Measurements from ENCODE around the gene TRPC1. TPM values are rescaled to one million over a fixed set of nuclear protein-coding genes. Genes with fewer than 3 reads are reported as not detected.

The TRPC1 gene
- total RNA-seq, 1 donor from 2014 or later = 23.2 TPM

DNA sequence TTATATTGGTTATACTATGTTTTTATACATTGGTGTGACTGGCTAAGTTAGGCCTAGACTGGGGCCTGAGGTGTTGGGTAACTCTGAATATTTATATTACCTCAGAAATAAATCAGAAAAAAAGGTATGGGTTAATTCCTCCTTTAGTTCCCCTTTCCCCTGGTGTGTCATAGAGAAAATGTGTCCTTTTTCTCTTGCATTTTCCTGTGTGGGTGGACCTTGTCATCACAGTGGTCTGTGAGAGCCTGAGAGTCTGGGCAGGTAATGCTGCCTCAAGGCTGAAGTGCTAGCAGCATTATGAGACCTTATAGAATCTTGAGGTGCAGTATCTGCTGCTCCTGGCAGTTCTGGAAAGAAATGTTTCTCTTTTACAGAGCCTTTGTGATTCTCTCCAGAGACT lies 95.3 kb downstream of the TRPC1 start:
- H3K4me1 Mint-ChIP-seq (ENCODE audit: low read depth, unreplicated experiment) = no peaks in the 10 kb centered on the region
- TF ChIP-seq, protein P1, sequence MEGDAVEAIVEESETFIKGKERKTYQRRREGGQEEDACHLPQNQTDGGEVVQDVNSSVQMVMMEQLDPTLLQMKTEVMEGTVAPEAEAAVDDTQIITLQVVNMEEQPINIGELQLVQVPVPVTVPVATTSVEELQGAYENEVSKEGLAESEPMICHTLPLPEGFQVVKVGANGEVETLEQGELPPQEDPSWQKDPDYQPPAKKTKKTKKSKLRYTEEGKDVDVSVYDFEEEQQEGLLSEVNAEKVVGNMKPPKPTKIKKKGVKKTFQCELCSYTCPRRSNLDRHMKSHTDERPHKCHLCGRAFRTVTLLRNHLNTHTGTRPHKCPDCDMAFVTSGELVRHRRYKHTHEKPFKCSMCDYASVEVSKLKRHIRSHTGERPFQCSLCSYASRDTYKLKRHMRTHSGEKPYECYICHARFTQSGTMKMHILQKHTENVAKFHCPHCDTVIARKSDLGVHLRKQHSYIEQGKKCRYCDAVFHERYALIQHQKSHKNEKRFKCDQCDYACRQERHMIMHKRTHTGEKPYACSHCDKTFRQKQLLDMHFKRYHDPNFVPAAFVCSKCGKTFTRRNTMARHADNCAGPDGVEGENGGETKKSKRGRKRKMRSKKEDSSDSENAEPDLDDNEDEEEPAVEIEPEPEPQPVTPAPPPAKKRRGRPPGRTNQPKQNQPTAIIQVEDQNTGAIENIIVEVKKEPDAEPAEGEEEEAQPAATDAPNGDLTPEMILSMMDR (IDR thresholded peaks at IDR 0.05; ENCODE audit: partially characterized antibody, unreplicated experiment) = no peak
- no peak for DNase-seq
- no peaks in the 10 kb centered on the region for H3K36me3 Mint-ChIP-seq (ENCODE audit: unreplicated experiment)
- H3K27ac Mint-ChIP-seq (ENCODE audit: unreplicated experiment) = no peak overlapping the region
- H3K4me3 Mint-ChIP-seq (ENCODE audit: unreplicated experiment) = no peak overlapping the region
- H3K27me3 Mint-ChIP-seq (ENCODE audit: unreplicated experiment) = no peaks in the 10 kb centered on the region
- H3K9me3 Mint-ChIP-seq (ENCODE audit: unreplicated experiment) = no peaks in the 10 kb centered on the region

DNA sequence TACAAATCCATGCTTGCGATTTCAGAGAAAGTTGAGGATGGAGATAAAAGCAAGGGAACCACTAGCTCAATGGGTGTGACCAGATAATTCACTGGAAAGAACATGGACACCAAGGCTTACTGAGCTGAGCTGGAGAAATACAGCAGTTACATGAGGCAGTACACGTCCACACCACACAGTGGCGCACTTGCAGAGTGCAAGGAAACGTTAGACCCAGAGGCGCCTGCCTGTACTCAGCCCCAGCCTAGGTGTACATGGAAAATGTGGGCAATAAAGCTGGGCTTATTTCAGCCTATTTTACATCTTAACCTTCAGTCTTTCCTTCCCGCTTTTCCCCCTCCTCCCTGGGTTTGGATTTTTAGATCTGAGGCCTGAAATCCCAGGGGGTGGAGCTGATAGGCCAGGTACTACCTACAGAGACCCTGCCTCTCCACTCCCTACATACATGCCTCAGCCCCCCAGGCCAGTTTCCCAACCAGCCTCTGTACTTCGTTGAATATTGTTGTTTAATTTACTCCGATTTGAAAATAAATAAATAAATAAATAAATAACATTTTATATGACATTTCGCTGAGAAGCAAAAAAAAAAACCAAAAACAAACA lies 105.0 kb downstream of the TRPC1 start:
- H3K36me3 Mint-ChIP-seq (ENCODE audit: unreplicated experiment) = no peaks in the 10 kb centered on the region
- peak; percentile 91 for DNase-seq
- no peak overlapping the region for H3K4me3 Mint-ChIP-seq (ENCODE audit: unreplicated experiment)
- TF ChIP-seq, protein P1 (IDR thresholded peaks at IDR 0.05; ENCODE audit: partially characterized antibody, unreplicated experiment) = peak; percentile 83
- H3K27me3 Mint-ChIP-seq (ENCODE audit: unreplicated experiment) = peaks cover 4% of the 10 kb centered on the region
- H3K9me3 Mint-ChIP-seq (ENCODE audit: unreplicated experiment) = no peaks in the 10 kb centered on the region
- no peak overlapping the region for H3K27ac Mint-ChIP-seq (ENCODE audit: unreplicated experiment)
- H3K4me1 Mint-ChIP-seq (ENCODE audit: low read depth, unreplicated experiment) = no peaks in the 10 kb centered on the region

DNA sequence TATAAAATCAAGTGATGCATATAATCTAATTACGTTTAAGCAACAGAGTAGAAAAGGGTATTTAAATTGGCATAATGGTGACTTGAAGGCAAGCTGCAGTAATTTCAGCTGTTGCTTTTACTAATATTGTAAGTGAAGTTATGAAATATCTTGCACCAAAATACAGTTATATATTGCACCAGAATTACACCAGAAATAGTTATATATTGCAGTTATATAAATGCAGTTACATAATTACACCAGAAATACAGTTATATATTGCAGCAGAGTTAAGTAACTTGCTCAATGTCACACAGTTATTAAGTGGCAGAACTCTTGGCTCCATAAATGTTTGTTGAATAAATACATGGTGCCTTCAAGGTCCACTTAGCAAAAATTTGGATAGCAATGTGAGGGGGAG lies 113.7 kb downstream of the TRPC1 start:
- no peak for DNase-seq
- TF ChIP-seq, protein P1 (IDR thresholded peaks at IDR 0.05; ENCODE audit: partially characterized antibody, unreplicated experiment) = no peak

DNA sequence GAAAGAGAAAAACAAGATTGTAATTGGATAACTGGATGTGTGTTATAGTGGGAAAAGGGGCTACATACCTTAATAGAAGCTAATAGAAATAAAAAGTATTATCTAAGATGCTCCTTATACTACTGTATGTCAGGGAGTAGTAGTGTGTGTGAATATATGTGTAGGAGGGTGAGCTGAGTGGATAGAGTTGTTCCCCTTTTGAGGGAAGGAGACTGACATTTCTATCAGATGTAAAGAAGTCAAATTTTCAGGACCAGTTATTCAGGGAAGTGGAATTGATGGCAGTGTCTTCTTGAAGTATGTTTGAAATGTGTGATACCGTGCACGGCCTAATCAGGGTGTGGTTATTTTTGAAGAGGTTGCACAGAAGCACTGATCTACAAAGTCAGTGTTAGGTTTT lies 116.0 kb downstream of the TRPC1 start:
- DNase-seq = no peak
- Mint-ChIP-seq H3K27me3 (ENCODE audit: unreplicated experiment) (no peaks in the 10 kb centered on the region), H3K27ac (ENCODE audit: unreplicated experiment) (no peak overlapping the region), H3K4me1 (ENCODE audit: low read depth, unreplicated experiment) (no peaks in the 10 kb centered on the region), H3K4me3 (ENCODE audit: unreplicated experiment) (no peak overlapping the region), H3K36me3 (ENCODE audit: unreplicated experiment) (no peaks in the 10 kb centered on the region), H3K9me3 (ENCODE audit: unreplicated experiment) (no peaks in the 10 kb centered on the region)
- TF ChIP-seq, protein P1 (IDR thresholded peaks at IDR 0.05; ENCODE audit: partially characterized antibody, unreplicated experiment) = no peak

More for the DNA sequence above, 113.7 kb downstream of the TRPC1 start:
- no peaks in the 10 kb centered on the region for H3K27me3 Mint-ChIP-seq (ENCODE audit: unreplicated experiment)
- no peaks in the 10 kb centered on the region for H3K36me3 Mint-ChIP-seq (ENCODE audit: unreplicated experiment)
- no peaks in the 10 kb centered on the region for H3K4me1 Mint-ChIP-seq (ENCODE audit: low read depth, unreplicated experiment)
- peaks cover 1% of the 10 kb centered on the region for H3K9me3 Mint-ChIP-seq (ENCODE audit: unreplicated experiment)
- H3K4me3 Mint-ChIP-seq (ENCODE audit: unreplicated experiment) = no peak overlapping the region
- H3K27ac Mint-ChIP-seq (ENCODE audit: unreplicated experiment) = no peak overlapping the region

DNA sequence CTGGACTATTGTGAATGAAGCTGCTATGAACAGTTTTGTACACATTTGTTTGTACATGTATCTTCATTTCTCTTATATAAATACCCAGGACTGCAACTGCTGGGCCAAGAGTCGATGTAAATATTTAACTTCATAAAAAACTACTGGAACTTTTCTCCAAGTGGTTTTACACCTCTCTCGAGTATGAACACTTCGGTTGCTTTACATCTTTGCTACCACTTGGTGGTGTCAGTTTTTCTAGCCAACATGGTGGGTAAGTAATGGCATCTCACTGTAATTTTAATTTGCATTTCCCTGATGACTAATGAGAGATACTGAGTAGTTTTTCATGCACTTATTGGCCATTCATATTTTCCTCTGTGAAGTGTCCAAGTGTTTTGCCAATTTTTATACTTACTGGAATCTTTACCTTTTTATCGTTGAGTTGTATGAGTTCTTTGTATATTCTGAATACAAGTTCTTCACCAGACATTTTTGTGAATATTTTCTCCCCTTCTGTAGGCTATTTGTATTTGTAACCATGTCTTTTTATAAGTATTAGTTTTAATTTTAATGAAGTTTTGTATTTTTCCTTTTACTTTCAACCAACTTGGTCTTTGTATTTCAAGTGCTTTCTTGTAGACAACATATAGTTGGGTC lies 120.6 kb downstream of the TRPC1 start:
- DNase-seq = no peak
- Mint-ChIP-seq H3K27me3 (ENCODE audit: unreplicated experiment) (no peaks in the 10 kb centered on the region), H3K4me3 (ENCODE audit: unreplicated experiment) (no peak overlapping the region), H3K36me3 (ENCODE audit: unreplicated experiment) (no peaks in the 10 kb centered on the region), H3K27ac (ENCODE audit: unreplicated experiment) (no peak overlapping the region), H3K4me1 (ENCODE audit: low read depth, unreplicated experiment) (peaks cover 1% of the 10 kb centered on the region), H3K9me3 (ENCODE audit: unreplicated experiment) (no peaks in the 10 kb centered on the region)
- TF ChIP-seq, protein P1 (IDR thresholded peaks at IDR 0.05; ENCODE audit: partially characterized antibody, unreplicated experiment) = peak; percentile 63

Data from glutamatergic neuron (in vitro differentiated cells).